GM10847 (cell line): ENCODE data around the gene RDH11.

Experiments used
- POLR2A ChIP-seq: IDR thresholded peaks from 2 replicates; pipeline ENCODE4 v1.6.1; 2011; ENCODE audit not compliant: insufficient read length; ENCODE audit errors: extremely low read depth

Gene RDH11

DNA sequence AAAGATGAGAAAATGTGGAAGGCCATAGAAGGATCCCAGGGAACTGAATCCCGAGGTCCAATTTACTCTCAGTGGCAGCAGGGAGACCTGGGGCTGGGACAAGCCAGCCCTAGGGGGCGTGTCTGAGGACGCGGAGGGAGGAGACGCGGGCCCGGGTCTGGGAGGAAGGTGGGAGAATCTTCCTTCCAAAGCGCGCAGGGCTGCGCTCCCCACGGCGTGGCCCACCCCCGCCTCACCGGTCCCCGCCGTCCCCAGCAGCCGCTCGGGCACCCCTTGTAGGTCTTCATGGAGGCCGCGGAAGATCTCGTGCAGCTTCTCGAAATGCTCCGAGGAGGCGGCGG, 21.5 kb downstream of the RDH11 start:
- no peak for TF ChIP-seq POLR2A

DNA sequence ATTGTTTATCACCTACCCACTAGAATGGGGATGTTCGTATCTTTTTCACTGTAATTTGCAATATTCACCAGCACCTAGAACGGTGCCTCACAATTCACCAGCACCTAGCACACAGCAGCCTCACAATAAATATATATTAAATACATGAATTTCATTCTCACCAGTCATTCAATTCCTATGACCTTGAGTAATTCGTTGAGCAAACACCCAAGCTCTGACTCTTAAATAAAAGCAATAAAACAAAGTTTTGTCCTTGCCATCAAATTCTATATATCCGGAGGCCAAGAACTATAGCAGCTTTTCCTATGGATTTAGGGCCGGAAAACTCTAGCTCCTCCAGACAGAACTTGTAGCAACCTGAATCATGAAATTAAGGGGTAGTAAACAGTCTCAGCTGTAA, 22.1 kb downstream of the RDH11 start:
- no peak for TF ChIP-seq POLR2A

DNA sequence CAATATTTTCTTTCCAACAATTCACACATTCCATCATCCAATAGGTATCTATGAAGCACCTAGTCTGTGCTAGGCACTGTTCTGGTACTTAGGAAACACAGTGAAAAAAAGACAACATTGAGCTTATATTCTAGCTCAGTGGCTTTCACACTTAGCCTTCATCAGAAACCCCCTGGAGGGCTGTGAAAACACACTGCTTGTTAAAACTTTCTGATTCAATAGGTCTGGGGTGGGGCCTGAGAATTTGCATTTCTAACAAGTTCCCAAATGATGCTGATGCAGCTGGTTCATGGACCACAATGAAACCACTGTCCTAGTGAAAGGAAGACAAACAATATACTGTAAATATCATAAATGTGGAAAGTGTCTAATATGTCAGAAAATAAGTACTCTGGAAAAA, 27.0 kb downstream of the RDH11 start:
- TF ChIP-seq POLR2A = no peak

DNA sequence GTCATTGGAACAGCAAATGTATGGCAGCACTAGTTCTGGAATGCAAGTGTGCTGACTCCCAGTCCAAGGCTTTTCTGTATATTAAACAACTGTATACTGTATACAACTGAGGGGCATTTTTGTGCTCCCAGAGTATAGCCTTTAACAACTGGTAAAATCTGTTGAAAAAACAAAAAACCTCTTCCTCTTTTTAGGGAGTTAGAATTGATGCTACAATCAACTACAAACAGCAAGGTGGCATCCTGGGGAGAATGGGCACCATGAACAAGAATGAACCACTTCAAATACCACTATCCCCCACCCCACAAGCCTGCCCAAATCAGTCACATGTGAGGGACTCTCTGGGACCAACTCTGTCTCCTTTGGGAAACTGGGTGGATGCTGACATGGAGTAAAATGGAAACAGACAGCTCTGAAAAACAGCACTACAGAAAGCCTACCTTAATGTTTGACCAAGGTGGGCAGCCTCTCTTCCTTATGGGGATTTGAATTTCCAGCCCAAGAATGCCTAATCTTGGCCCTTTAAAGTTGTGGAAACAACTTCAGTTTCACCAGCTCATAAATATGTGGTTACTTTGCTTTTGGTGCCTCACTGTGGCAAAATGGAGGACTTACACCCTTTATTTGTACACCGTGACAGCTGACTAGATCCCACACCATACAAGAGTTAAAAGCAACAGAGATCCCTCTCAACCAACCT, 28.7 kb downstream of the RDH11 start:
- no peak for TF ChIP-seq POLR2A

DNA sequence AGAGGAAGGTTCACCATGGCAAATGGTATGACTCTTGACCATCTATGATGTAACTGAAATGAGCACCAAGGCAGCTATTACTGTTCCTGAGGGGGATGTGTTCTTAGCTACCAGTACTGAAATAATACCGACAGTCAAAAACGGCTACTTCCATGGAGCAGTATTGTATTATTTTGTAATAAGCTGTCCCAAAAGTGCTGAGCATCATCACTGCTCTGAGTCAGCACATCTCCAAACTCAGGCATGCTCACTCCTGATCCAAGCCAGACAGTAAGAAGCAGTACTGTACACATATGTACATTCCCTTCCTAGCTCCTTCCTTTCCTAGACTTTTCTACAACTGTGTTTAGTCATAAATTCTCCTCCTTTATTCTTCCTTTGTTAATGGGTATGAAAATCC, 29.7 kb downstream of the RDH11 start:
- TF ChIP-seq POLR2A = no peak

DNA sequence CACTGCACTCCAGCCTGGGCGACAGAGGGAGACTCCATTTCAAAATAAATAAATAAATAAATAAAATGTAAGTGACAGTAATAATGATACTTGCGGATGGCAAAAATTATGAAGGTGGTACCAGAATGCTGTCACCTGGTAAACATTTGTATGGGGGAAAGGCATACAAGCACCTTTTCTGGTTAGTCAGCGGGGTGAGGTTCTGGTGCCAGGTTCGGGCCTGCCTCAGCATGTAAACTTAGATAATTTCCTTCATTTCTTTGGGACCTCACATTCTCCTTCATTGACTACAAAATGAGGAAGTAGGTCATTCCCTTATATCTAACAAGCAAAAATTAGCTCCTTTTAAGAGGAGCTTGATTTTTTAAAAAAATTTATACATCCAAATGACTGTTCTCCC, 31.9 kb downstream of the RDH11 start:
- TF ChIP-seq POLR2A = no peak

DNA sequence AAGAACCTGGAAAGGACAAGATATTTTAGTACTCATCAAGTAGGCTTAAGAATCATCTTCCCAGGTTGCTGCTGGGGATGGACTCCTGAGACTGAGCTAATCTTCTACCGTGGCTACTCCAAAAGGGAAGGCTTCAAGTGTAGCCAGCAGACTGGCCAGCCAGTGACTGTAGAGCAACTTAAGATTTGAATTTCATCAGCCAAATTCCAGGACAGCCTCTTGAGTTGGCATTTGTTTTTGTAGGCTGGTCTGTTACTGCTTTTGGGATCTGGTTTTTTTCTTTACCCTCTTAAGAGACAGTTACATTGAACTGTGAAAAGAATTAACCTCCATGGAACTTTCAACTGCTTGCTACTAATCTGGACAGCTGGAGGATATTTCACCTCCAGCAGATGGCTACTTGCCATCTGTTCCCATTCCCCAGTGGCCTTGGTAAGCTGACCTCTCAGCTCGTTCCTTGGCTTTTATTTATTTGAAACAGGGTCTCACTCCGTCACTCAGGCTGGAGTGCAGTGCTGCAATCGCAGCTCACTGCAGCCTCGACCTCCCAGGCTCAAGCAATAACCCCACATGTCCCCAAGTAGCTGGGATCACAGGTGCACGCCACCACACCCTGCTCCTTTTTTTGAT, 41.8 kb downstream of the RDH11 start:
- TF ChIP-seq POLR2A = no peak

DNA sequence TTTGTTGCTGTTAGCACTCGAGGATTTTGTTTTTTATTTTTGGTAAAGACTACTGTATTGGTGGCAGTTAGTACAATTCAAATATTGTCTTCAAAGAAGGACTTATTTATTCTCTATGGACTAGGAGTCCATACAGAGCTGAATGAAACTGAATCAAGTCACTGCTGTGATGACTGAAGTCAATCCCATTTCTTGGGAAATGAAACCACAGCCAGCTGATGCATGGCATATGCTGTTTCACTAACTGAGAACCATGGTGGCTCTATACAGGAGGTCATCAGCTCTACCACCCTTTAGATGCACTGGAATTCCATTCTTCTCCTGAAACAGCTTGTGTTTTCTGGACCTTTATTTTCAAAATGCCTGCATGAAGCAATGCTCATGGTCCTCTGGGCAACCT, 43.4 kb downstream of the RDH11 start:
- TF ChIP-seq POLR2A = no peak

DNA sequence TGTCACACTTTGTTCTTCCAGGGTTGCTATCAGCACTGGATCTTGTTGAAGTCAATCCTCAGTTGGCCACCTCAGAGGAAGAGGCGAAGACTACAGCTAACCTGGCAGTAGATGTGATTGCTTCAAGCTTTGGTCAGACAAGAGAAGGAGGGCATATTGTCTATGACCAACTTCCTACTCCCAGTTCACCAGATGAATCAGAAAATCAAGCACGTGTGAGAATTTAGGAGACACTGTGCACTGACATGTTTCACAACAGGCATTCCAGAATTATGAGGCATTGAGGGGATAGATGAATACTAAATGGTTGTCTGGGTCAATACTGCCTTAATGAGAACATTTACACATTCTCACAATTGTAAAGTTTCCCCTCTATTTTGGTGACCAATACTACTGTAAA, 44.9 kb downstream of the RDH11 start:
- no peak for TF ChIP-seq POLR2A

DNA sequence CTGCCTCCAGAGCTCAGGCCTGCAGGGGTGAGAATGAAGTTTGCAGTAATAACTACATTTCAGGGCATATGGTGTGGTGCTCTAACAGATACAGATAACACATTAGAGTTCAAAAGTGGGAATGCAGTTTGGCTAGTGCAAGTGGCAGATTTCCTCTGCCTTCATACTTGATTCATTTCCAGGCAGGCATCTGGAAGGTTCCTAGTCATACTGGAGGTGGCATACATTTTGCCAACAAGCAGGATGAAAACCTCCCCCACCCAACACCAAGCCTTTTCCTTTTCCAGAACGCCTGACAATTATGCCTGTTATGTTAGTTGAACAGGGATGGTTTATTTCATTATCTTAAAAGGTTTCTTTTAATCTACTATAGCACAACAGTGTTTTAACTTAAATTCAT, 45.4 kb downstream of the RDH11 start:
- no peak for TF ChIP-seq POLR2A

DNA sequence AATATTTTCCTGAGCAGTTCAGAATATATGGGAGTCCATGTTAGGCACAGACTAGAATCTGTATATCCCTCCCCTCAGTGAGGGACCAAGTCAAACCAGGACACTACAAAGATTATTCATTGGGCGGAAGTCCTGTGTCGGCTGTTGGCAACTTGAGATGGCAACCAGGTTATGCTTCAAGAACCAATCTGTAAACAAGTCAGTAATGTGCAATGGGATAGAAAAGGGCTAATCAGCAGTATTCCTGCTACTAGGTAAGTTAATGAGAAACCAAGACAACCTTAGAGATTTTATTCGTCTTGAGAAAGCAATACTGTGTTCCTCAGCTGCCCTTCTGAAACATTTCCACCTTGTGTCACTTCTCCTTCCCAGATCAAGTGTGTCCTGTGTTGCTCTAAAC, 49.4 kb downstream of the RDH11 start:
- TF ChIP-seq POLR2A = no peak

DNA sequence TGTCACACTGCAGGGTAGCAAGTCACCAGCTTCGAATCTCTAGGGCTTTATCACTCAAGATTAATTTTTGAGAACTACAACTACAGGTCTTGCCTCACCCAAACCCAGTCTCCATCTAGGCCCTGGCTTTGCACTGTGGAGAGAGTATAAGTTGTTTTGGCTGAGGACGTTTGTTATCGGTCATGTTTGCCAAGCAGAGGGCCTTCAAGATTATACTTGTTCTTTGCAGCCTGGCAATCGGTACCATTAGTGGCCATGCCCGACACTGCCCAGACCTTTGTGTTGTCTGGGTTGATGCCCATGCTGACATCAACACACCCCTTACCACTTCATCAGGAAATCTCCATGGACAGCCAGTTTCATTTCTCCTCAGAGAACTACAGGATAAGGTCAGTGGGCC, 50.1 kb downstream of the RDH11 start:
- no peak for TF ChIP-seq POLR2A

DNA sequence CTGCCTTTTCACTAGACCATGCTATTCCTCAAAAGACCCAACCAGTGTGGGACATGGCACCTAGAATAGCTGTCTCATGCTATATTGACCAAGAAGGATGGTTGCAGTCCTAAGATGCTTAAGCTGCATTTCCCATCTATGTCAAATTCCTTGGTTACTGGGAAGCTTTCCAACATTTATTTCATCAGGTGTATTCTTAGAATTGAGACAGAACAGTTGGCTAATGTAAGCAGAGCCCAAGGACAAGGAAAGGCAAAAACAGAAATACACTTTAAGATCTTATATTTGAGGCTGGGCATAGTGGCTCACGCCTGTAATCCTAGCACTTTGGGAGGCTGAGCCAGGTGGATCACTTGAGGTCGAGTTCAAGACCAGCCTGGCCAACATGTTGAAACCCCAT, 51.1 kb downstream of the RDH11 start:
- no peak for TF ChIP-seq POLR2A

DNA sequence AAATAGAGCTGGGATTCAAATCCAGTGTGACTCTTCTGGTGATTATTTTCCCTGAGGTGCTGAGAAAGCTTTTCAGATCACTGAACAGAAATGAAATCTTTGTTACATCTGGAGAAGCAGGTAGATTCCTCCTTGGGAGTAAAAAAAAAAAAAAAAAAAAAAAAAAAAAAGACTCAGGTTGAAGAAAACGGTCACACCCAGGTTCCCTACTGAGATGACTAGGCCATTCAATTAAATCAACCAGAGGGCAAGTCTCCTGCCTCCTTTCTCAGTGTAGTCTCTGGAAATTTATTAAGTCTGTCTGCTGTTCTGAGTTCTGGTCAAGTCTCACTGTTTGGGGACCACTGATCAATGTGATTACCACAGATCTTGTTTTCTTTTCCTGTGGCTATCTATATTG, 51.9 kb downstream of the RDH11 start:
- TF ChIP-seq POLR2A = no peak

DNA sequence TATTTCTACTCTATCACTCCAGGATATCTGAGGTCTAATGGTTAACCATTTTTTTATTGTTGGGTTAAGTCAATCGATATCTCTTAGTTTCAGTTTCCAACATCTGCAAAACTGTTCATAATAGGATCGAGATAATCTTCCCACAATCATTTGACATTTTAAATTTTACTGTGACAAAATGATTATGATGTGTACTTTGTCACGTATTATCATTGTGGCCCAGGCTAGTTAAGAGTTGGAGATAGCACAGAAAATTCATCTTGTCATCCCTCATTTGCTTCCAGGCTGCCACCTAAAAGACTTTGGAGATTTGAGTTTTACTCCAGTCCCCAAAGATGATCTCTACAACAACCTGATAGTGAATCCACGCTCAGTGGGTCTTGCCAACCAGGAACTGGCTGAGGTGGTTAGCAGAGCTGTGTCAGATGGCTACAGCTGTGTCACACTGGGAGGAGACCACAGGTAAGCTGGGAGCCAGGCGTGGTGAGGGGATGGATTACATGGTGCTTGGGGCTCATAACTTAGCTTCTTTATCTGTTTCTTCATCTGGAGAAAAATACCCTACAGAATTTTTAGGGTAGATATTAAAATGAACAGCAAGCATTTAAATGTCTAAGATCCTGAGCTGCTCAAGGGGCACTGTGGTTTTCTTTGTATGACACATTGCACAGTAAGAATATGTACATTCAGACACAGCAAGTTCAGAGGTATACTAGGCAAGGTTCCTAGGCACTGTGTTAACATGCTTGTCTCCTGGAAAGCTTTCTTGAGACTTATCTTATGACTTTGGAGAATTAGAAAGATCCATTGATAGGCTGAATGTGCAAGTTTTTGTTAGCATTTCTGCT, 53.4 kb downstream of the RDH11 start:
- TF ChIP-seq POLR2A = no peak

DNA sequence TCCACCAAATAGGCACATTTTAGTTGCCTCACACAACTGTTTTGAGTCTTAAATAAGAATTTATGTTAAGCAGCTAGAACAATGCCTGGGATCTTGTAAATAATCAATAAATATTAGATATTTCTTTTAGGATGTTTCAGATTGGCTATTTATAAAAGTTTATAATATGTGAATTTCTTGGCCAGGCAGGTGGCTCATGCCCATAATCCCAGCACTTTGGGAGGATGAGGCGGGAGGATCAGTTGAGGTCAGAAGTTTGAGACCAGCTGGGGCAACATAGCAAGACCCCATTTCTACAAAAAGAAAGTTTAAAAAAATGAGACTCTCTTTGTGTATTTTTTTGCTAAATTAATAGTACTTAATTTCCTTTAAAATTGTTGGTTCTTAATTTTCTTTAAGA, 54.1 kb downstream of the RDH11 start:
- TF ChIP-seq POLR2A = no peak
